GM18517 (cell line): ENCODE measurements around the gene CTIF.

Source experiments
- ATAC-seq: cut with Tn5 transposase; IDR thresholded peaks from one replicate; pipeline ENCODE4 v1.9.1; 2021; ENCODE audit warnings: mild to moderate bottlenecking, moderate library complexity; ENCODE audit not compliant: unreplicated experiment

Gene CTIF

DNA sequence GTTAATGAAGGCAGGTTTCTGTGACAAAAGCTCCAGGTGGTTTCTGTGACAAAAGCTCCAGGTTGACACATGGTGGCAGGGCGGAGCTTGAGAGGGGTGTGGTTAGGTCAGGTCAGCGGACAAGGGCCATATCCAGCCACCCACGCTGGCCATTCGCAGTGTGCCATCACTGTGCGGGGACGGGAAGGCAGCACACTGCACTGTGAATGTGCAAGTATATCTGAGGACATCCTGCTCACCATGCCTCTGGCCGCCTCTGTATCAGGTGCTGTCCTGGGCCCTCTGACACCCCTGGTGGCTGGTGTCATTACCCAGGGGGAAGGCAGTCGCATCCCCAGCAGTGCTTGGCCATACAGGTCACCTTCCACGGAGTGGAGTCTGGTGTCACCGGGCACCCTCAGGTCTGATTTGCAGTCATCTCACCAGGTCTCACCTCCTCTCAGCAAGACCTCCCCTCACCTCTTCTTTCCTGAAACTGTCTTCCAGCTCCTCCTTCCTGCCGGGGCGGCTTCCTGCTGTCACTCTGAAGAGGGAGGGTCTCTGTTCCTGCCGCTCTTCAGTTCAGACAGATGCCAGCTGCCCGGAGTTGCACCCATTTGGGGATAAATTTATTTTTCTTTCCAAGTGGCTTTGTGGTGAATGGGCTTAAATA is 34.9 kb downstream of the CTIF start:
- ATAC-seq = no peak

- ATAC-seq = no peak
Measured at GRCh38 chr18:48574667-48575300, 36.0 kb downstream of the CTIF start.

DNA sequence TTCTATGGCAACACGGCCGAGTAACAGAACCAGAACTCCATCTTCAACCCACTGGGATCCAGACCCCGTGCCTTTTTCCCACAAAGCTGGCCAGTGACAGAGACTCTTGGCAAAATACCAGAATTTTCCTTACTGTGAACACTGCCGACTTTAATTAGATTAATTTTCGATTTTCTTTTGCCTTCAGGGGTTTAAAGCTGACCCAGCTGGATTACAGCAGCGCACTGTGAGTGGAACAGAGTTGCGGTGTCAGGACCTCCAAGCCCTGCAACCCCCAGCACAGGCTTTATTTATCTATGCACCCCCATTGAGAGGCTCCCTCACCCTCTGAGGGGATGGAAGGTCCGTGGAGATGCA is 36.4 kb downstream of the CTIF start:
- no peak for ATAC-seq

DNA sequence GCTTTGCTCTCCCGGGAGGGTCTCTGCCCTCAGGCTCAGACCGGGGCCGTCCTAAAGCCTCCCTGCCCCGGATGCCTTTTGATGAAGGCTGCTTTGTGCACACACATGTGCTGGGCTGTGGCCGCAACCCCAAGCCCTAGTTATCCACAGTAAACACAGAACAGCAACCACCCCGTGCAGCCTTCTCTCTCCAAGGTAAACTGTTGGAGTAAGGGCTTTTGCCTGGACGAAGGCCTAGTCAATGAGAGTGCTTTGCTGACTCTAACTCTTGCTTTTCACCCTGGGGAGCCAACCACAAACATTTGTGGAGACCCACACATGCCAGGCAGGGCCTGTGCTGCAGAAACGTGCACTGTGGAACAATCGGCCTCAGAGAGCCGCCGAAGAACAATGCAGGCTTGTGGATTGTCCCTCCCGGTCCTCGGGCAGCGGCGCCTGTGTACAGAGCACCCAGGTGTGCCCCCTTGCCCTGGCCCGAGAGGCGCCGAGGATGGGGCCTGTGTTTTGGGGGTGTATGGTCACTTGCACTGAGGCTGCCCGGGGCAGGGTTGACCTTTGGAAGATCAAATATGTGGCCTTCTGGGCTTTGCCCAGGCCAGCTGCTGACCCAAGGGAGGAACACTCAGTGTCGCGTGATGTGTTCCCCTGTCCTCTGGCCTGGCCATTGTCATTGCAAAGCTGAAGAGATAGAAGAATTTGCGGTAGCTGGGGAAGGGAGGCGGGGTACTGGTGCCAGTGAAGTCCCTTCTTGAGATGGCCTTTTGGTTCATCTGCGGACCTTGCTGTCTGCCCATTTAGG is 37.0 kb downstream of the CTIF start:
- no peak for ATAC-seq

- ATAC-seq = no peak
Measured at GRCh38 chr18:48576457-48576771, 37.6 kb downstream of the CTIF start.

GRCh38 chr18:48577478-48578190 is 38.8 kb downstream of the CTIF start:
- ATAC-seq = no peak

GRCh38 chr18:48578289-48578688 is 39.5 kb downstream of the CTIF start:
- ATAC-seq = no peak

DNA sequence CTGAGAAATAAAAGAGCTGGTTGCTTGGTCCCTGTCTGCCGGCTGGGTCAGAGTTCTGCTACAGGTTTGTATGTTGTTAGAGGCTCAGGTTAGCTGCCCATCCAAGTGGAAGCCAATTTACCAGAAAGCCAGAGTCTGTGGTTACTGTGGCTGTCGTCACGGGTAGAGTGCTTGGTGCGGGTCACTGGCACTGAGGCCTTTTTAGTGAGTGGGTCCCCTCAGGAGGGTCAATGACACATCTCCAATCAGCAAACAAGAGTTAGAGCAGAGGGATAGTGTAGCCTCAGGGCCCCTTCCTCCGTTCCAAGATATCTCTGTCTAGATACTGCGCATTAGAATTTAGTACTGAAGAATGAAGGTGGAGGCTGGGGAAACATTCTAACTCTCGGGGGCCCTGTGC is 41.2 kb downstream of the CTIF start:
- ATAC-seq = no peak

DNA sequence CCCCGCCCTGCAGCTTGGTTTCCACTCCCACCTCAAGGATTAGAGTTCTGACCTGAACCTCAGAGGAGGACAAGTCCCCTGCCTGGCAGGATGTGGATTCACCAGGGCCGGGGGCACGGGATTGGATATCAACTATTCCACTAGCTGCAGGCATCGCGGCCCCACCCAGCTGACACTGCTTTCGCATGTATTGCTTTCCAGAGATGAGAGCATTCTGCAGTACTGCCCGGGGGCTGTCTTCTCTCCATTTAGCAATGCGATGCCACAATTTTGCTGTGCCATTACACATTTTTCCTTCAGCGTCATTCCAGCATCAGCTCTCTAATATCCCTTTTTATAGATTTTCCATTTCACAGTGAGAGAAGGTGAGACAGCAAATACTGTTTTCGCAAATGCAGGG is 42.0 kb downstream of the CTIF start:
- ATAC-seq = no peak

DNA sequence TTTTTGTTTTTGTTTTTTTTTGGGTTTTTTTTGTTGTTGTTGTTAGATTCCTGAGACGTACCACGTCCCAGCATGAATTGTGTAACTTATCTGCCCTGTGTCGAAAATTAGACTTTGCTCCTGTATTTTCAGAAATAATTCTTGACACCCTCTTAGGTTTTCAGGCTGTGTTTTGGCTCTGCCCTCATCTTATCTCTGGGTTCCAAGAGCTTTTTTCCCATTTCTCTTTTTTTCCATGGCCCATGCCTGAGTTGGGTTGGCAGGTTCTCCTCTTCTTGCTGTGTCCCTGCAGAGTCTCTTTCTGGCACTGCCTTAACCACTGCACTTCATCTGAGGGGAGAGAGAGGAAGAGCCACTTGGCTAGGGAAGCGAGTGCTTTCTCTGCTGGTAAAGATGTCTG is 42.4 kb downstream of the CTIF start:
- ATAC-seq = no peak

DNA sequence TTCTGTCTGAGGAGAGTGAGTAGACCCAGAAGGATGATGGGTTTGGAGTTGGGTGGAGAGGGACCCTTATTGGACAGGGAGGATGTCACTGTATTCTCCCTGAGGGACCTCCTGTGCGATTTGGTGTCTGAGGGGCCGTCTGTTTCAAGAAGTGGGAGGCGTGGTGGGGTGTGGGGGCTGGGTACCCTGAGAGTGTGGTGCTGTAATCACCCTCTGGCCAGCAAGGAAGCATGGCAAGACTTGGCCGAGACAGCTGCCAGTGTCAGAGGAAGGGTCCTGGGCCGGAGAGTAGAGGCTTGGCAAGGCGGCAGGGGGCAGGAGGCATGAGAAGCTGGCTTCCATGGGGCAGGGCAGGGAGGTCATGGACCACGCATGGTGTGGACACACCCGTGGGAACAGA is 43.1 kb downstream of the CTIF start:
- ATAC-seq = no peak

- no peak for ATAC-seq
Measured at GRCh38 chr18:48582946-48583345, 44.1 kb downstream of the CTIF start.

DNA sequence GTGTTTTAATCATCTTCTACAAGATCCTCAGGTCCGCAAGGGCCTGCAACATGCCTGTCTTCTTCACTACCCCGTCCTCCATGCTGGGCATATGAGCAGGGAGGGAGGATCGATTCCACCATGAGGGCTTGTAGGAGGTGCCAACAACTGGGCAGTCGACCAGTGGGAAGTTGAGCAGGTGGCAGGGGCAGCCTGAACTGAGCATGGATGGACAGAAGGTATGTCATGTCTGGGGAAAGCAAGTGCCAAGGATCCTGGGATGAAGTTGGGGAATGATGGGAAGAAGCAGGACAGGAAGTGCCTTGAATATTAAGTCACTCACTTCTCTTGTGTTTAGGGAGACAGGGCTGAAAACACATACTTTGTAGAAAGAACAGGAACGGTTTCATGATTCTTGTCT is 44.7 kb downstream of the CTIF start:
- ATAC-seq = no peak

- no peak for ATAC-seq
Measured at GRCh38 chr18:48589797-48590519, 51.1 kb downstream of the CTIF start.

DNA sequence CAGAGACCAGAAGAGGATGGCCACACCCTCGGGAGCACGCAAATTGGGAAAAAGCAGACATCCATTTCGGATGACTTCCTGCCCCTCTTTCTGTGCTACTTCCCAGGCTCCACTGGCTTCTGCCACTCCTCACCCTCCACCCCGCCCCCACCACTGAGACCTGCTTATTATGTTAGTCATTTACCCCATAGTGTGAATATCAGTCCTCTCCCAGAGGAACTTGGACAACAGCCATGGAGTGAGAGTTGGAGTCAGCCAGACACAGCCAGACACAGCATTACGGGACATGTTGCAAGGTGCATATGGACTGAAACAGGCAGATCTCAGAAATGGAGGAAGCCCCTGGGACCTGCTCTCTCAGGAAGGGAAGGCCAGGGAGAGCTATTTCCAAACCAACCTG is 51.8 kb downstream of the CTIF start:
- no peak for ATAC-seq

- no peak for ATAC-seq
Measured at GRCh38 chr18:48592540-48593171, 53.8 kb downstream of the CTIF start.

- no peak for ATAC-seq
Measured at GRCh38 chr18:48594471-48595094, 55.8 kb downstream of the CTIF start.

GRCh38 chr18:48595703-48596218 is 56.9 kb downstream of the CTIF start:
- ATAC-seq = no peak

- ATAC-seq = no peak
Measured at GRCh38 chr18:48597110-48597509, 58.3 kb downstream of the CTIF start.

- ATAC-seq = no peak
Measured at GRCh38 chr18:48597671-48598070, 58.8 kb downstream of the CTIF start.
